Measurements from ENCODE around the gene FCRL1. TPM values are rescaled to one million over a fixed set of nuclear protein-coding genes. Genes with fewer than 3 reads are reported as not detected.

The FCRL1 gene
- total and polyA plus RNA-seq, 4 donors = 0.26 to 4.2 (median 3.3) TPM

GRCh38 chr1:157838966-157839365 is 19.0 kb upstream of the FCRL1 start:
- no peak for ATAC-seq (ENCODE audit: insufficient read depth, low FRiP score)
- DNase-seq = no peak
- H3K4me3 ChIP-seq = no peak overlapping the region
- H3K27ac ChIP-seq (ENCODE audit: low read depth in 1 of 2, low read length in 1 of 2) = no peak overlapping the region
- TF ChIP-seq CTCF (IDR thresholded peaks at IDR 0.05; ENCODE audit: control extremely low read depth, extremely low read depth) = no peak
- H3K9ac ChIP-seq (ENCODE audit: insufficient read depth in 1 of 2, low read length in 2 of 2) = no peak overlapping the region
- no peaks in the 10 kb centered on the region for H3K9me3 ChIP-seq (ENCODE audit: control insufficient read depth in 4 of 4, insufficient read depth in 3 of 4, low read length in 3 of 4)
- no peaks in the 10 kb centered on the region for H3K27me3 ChIP-seq (ENCODE audit: control insufficient read depth in 3 of 3, insufficient read depth in 3 of 3, low read length in 2 of 3)
- H3K4me1 ChIP-seq (ENCODE audit: control insufficient read depth in 5 of 5, insufficient read depth in 5 of 5, low read length in 5 of 5) = no peaks in the 10 kb centered on the region
- no peaks in the 10 kb centered on the region for H3K36me3 ChIP-seq (ENCODE audit: control insufficient read depth in 4 of 4, insufficient read depth in 4 of 4, low read length in 4 of 4)

DNA sequence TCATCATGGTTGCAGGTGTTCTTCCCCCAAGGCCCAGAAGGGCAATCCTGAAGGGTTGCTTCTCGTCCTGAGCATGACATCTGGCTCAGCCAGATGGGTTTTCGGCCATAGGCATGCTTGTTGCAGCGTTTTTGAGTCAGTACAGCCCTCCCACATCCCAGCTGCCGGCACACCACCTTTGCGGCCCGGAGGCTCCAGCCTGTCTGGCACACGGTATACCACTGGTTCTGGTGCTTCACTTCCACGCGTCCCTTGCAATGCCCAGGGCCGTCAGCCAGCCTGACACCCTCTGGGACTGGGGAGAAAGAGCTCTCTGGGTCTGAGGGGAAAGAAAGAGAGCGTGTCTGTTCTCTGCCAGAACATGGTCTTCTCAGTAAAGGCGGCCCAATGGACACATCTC is 14.5 kb upstream of the FCRL1 start:
- no peaks in the 10 kb centered on the region for H3K27me3 ChIP-seq (ENCODE audit: control insufficient read depth in 3 of 3, insufficient read depth in 3 of 3, low read length in 2 of 3)
- ATAC-seq (ENCODE audit: insufficient read depth, low FRiP score) (no peak), DNase-seq (no peak)
- no peaks in the 10 kb centered on the region for H3K36me3 ChIP-seq (ENCODE audit: control insufficient read depth in 4 of 4, insufficient read depth in 4 of 4, low read length in 4 of 4)
- H3K4me1 ChIP-seq (ENCODE audit: control insufficient read depth in 5 of 5, insufficient read depth in 5 of 5, low read length in 5 of 5) = no peaks in the 10 kb centered on the region
- H3K4me3 ChIP-seq = no peak overlapping the region
- H3K9ac ChIP-seq (ENCODE audit: insufficient read depth in 1 of 2, low read length in 2 of 2) = no peak overlapping the region
- 81 to 89% methylated on average over 12 of the region's 12 CpGs for WGBS, 2 donors
- TF ChIP-seq CTCF (IDR thresholded peaks at IDR 0.05; ENCODE audit: control extremely low read depth, extremely low read depth) = no peak
- H3K27ac ChIP-seq (ENCODE audit: low read depth in 1 of 2, low read length in 1 of 2) = no peak overlapping the region
- H3K9me3 ChIP-seq (ENCODE audit: control insufficient read depth in 4 of 4, insufficient read depth in 3 of 4, low read length in 3 of 4) = peaks cover 0 to 4% (median 0%) of the 10 kb centered on the region in 4 donors

DNA sequence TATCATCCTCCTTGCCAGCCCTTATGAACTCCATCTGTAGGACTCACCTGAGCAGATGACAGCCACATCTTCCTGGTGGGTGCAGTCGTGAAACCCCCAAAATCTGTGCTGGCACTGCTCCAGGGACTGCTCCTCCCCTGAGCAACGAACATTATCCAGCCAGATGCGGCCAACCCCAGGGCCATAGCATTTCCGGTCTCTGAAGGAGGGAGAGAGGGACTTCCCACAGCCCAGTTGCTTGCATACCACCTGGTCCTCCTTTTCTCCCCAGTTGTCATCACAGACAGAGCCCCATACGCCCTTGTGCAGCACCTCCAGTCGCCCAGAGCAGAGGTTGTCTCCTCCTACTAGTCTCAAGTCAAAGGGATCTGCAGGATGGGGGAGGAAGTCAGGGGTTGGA is 13.2 kb upstream of the FCRL1 start:
- peaks cover 0 to 4% (median 0%) of the 10 kb centered on the region in 4 donors for H3K9me3 ChIP-seq (ENCODE audit: control insufficient read depth in 4 of 4, insufficient read depth in 3 of 4, low read length in 3 of 4)
- no peak for TF ChIP-seq CTCF (IDR thresholded peaks at IDR 0.05; ENCODE audit: control extremely low read depth, extremely low read depth)
- WGBS, 2 donors = 84 to 90% methylated on average over 6 of the region's 6 CpGs
- no peak overlapping the region for H3K9ac ChIP-seq (ENCODE audit: insufficient read depth in 1 of 2, low read length in 2 of 2)
- H3K27me3 ChIP-seq (ENCODE audit: control insufficient read depth in 3 of 3, insufficient read depth in 3 of 3, low read length in 2 of 3) = no peaks in the 10 kb centered on the region
- no peak for ATAC-seq (ENCODE audit: insufficient read depth, low FRiP score)
- no peak overlapping the region for H3K4me3 ChIP-seq
- H3K36me3 ChIP-seq (ENCODE audit: control insufficient read depth in 4 of 4, insufficient read depth in 4 of 4, low read length in 4 of 4) = no peaks in the 10 kb centered on the region
- no peak for DNase-seq
- no peak overlapping the region for H3K27ac ChIP-seq (ENCODE audit: low read depth in 1 of 2, low read length in 1 of 2)
- no peaks in the 10 kb centered on the region for H3K4me1 ChIP-seq (ENCODE audit: control insufficient read depth in 5 of 5, insufficient read depth in 5 of 5, low read length in 5 of 5)

- H3K9me3 ChIP-seq (ENCODE audit: control insufficient read depth in 4 of 4, insufficient read depth in 3 of 4, low read length in 3 of 4) = peaks cover 0 to 4% (median 0%) of the 10 kb centered on the region in 4 donors
- ATAC-seq (ENCODE audit: insufficient read depth, low FRiP score) (no peak), DNase-seq (peak in 1 of 3 donors; percentile 0)
- no peaks in the 10 kb centered on the region for H3K36me3 ChIP-seq (ENCODE audit: control insufficient read depth in 4 of 4, insufficient read depth in 4 of 4, low read length in 4 of 4)
- H3K27me3 ChIP-seq (ENCODE audit: control insufficient read depth in 3 of 3, insufficient read depth in 3 of 3, low read length in 2 of 3) = no peaks in the 10 kb centered on the region
- no peak overlapping the region for H3K4me3 ChIP-seq
- H3K27ac ChIP-seq (ENCODE audit: low read depth in 1 of 2, low read length in 1 of 2) = no peak overlapping the region
- no peak for TF ChIP-seq CTCF (IDR thresholded peaks at IDR 0.05; ENCODE audit: control extremely low read depth, extremely low read depth)
- no peaks in the 10 kb centered on the region for H3K4me1 ChIP-seq (ENCODE audit: control insufficient read depth in 5 of 5, insufficient read depth in 5 of 5, low read length in 5 of 5)
- WGBS, 2 donors = 33 to 43% methylated on average over 4 of the region's 4 CpGs
- no peak overlapping the region for H3K9ac ChIP-seq (ENCODE audit: insufficient read depth in 1 of 2, low read length in 2 of 2)
Observed at GRCh38 chr1:157831968-157832626, 12.2 kb upstream of the FCRL1 start.

Data from lung (tissue), 12 donors.